GM19455 (cell line): Measurements from ENCODE around the gene SLC30A5.
"Not testable (repeated sequence)": the region's sequence is repeated elsewhere in the genome, so short reads cannot be mapped to it uniquely, and the experiment has no call there.

ENCODE experiments used
- ATAC-seq: cut with Tn5 transposase; IDR thresholded peaks from one replicate; pipeline ENCODE4 v1.9.1; 2021; ENCODE audit not compliant: unreplicated experiment

SLC30A5 gene

GRCh38 chr5:69103521-69103920 lies 9.7 kb downstream of the SLC30A5 start:
- no peak for ATAC-seq

GRCh38 chr5:69105996-69106906 lies 12.4 kb downstream of the SLC30A5 start:
- no peak for ATAC-seq

DNA sequence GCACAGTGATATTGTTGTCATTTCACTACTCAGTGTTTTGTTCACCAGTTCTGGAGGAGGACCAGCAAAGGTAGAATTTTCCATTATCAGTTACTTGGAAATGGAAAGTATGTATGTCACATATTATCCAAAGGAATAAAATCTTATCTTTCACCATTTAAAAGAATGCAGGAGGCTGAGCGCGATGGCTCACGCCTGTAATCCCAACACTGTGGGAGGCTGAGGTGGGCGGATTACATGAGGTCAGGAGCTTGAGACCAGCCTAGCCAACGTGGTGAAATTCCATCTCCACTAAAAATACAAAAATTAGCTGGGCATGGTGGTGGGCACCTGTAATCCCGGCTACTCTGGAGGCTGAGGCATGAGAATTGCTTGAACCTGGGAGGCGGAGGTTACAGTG lies 14.6 kb downstream of the SLC30A5 start:
- not testable (repeated sequence) for ATAC-seq

DNA sequence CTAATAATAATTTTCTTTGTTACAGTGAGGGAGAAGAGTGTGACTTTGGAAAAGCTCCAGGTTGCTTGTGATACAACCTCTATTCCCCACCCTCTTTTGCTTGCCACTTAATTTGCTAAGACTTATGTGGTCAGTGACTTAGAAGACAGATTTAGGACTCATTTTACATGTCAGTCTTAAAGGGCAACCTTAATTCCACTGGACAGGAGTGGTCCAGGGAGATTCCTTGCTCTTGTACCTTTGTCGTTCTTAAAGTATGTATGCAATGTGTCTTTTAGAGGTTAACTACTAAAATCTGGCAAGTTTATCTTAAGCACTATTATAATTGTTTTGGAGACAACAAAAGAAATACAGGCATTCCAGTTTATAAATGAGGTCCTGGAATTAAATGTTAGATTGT lies 20.0 kb downstream of the SLC30A5 start:
- ATAC-seq, result no peak

GRCh38 chr5:69115526-69115925 lies 21.7 kb downstream of the SLC30A5 start:
- ATAC-seq, result no peak

GRCh38 chr5:69129413-69129812 lies 35.6 kb downstream of the SLC30A5 start:
- ATAC-seq, result no peak

DNA sequence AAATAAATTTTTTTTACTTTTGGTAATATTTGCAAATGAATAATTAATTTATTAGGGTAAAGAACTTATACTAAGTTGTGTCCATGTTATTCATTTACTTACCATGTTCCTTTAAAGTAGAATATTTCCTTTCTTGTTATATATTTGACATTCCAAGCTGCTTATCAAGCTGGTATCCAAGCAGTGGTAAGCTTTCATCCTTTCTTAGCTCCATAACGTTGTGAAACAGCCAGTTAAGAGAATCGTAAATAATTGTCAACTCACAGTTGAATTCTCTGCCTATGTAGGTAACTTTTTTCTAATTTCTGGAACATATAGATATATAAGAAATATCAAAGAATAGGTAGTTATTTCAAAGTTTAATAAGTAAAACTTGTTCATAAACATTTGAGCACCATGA lies 36.4 kb downstream of the SLC30A5 start:
- ATAC-seq, result no peak

DNA sequence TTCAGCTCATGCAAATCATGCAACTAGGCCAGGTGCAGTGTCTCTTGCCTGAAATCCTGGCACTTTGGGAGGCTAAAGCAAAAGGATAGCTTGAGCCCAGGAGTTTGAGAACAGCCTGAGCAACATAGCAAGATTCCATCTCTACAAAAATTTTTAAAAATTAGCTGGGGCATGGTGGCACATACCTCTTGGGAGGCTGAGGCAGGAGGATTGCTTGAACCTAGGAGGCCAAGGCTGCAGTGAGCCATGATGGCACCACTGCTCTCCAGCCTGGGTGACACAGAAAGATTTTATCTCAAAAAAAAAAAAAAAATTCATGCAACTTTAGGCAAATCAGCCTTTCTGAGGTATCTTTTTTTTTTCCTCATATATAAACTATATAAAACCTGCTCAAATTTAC lies 37.5 kb downstream of the SLC30A5 start:
- no peak for ATAC-seq

DNA sequence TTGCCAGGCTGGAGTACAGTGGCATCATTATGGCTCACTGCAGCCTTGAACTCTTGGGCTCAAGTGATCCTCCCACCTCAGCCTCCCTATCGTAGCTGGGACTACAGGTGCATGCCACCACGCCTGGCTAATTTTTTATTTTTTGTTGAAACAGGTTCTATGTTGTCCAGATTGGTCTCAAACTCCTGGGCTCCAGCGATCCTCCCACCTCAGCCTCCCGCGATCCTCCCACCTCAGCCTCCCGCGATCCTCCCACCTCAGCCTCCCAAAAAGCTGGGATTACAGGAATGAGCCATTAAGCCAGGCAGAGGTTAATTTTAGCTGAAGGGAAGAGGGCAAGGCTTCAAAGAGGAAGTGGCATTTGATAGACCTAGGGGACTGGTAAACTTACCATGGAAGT lies 40.3 kb downstream of the SLC30A5 start:
- no peak for ATAC-seq

- ATAC-seq, result peak; percentile 92
These were observed 42.5 kb downstream of the SLC30A5 start for GRCh38 chr5:69136293-69136692.

DNA sequence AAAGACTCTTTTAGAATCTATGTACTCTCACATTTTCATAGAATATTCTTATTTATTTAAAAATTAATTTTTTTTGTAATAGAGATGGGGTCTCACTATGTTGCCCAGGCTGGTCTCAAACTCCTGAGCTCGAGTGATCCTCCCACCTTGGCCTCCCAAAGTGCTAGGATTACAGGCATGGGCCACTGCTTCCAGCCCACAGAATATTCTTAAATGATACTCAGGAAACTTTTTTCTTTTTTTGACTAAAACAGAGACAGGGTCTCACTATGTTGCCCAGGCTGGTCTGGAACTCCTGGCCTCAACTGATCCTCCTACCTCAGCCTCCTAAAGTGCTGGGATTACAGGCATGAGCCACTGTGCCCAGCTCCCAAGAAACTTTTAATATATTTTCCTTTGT lies 43.4 kb downstream of the SLC30A5 start:
- ATAC-seq, result not testable (repeated sequence)

DNA sequence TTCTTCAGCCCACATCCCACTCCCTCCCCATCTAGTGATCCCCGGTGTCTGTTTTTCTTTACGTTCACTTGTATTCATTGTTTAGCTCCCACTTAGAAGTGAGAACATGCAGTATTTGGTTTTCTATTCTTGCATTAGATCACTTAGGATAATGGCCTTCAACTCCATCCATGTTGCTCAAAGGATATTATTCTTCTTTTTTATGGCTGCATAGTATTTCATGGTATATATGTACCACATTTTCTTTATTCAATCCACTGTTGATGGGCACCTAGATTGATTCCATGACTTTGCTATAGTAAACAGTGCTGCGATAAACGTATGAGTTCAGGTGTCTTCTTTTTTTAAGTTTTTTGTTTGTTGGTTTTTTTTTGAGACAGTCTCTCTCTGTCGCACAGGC lies 44.0 kb downstream of the SLC30A5 start:
- no peak for ATAC-seq

GRCh38 chr5:69138766-69139165 lies 45.0 kb downstream of the SLC30A5 start:
- no peak for ATAC-seq

- ATAC-seq, result not testable (repeated sequence)
These were observed 46.4 kb downstream of the SLC30A5 start for GRCh38 chr5:69140239-69140638.

DNA sequence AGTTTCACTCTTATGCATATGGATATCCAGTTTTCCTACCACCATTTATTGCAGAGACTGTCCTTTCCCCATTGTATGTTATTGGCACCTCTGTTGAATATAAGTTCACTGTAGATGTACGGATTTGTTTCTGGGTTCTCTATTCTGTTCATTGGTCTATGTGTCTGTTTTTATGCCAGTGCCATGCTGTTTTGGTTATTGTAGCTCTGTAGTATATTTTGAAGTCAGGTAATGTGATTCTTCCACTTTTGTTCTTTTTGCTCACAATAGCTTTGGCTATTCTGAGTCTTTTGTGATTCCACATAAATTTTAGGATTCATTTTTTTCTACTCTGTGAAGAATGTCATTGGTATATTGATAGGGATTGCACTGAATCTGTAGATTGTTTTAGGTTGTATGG lies 47.0 kb downstream of the SLC30A5 start:
- ATAC-seq, result no peak

DNA sequence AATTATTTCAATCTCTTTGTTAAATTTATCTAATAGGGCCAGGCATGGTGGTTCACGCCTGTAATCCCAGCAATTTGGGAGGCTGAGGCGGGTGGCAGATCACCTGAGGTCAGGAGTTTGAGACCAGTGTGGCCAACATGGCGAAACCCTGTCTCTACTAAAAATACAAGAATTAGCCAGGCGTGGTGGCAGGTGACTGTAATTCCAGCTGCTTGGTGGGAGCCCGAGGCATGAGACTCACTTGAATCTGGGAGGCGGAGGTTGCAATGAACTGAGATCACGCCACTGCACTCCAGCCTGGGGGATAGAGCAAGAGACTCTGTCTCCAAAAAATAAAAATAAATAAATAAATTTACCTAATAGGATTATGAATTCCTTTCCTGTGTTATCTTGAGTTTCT lies 54.8 kb downstream of the SLC30A5 start:
- ATAC-seq, result not testable (repeated sequence)

GRCh38 chr5:69148981-69149675 lies 55.3 kb downstream of the SLC30A5 start:
- ATAC-seq, result no peak

DNA sequence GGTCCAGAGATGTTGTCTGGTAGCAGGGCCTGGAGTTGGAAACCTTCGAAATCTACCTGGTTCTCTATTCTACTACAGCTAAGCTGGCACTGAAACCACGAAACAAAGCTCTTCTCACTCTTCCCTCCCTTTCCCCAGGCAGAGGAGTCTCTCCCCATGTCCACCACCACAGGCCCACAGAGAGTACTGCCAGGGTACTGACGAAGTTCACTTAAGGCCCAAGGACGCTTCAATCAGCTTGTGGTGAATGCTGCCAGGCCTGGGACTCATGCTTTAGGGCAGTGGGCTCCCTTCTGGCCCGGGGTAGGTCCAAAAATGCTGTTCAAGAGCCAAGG lies 55.8 kb downstream of the SLC30A5 start:
- ATAC-seq, result no peak

GRCh38 chr5:69152731-69153130 lies 58.9 kb downstream of the SLC30A5 start:
- ATAC-seq, result no peak

GRCh38 chr5:69156456-69156855 lies 62.6 kb downstream of the SLC30A5 start:
- ATAC-seq, result no peak

DNA sequence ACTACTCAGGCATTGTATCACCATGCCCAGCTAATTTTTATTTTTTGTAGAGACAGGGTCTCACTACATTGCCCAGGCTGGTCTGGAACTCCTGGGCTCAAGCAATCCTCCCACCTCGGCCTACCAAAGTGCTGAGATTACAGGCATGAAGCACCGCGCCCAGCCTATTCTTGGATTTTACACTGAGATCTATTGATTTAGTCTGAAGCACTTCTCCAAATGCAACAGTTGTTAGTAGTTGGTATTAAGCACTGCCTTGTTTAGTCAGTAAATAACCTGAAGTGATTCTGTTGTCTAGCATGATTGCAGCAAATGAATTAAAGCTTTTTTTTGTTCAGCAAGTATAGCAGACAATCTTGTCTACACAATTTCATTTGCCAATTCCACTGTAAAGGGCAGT lies 64.2 kb downstream of the SLC30A5 start:
- no peak for ATAC-seq

DNA sequence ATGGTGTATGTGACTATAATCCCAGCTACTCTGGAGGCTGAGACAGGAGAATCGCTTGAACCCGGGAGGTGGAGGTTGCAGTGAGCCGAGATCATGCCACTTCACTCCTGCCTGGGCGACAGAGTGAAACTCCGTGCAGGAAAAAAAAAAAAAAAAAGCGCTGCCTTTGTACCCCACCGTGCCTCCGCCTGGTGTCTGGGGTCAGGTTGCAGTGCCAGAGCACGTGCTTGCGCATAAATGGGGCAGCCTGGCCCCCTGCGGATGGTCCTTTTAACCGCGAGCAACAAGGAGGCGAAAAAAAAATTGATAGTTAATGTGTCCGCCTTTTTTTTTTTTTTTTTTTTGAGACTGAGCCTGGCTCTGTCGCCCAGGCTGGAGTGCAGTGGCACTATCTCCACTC lies 66.8 kb downstream of the SLC30A5 start:
- no peak for ATAC-seq
